Stomach (tissue), 9 donors: Measurements from ENCODE around the gene LEFTY1. TPM values are rescaled to one million over a fixed set of nuclear protein-coding genes. Genes with fewer than 3 reads are reported as not detected.
"Not testable (repeated sequence)": the region's sequence is repeated elsewhere in the genome, so short reads cannot be mapped to it uniquely, and the experiment has no call there.

ENCODE experiments used
- DNase-seq, 2 donors: peaks; one replicate each; pipeline versions ENCODE4 v3.0.0 to v3.0.0-alpha.2; 2013 to 2019
- H3K27ac ChIP-seq, 5 donors: fragments of 200-600 bp in 4 of 5; sonication (generic) in 4 of 5; one replicate each; pipeline ENCODE4 v1.5.1; 2013 to 2019; ENCODE audit warnings: mild to moderate bottlenecking in 1 of 5, moderate library complexity in 1 of 5
- H3K27me3 ChIP-seq, 3 donors: fragments of 200-600 bp; sonication (generic); one replicate each; pipeline ENCODE4 v1.5.1; 2017 to 2019; ENCODE audit warnings: mixed run types in 1 of 3
- H3K36me3 ChIP-seq, 4 donors: fragments of 200-600 bp; sonication (generic); 1 replicate in 3 of 4; 2 replicates in 1 of 4; pipeline ENCODE4 v1.5.1; 2016 to 2019
- H3K4me1 ChIP-seq, 4 donors: fragments of 200-600 bp; sonication (generic); one replicate each; pipeline ENCODE4 v1.5.1; 2016 to 2019
- H3K4me3 ChIP-seq, 4 donors: fragments of 200-600 bp; sonication (generic) in 3 of 4; one replicate each; pipeline ENCODE4 v1.5.1; 2016 to 2019; ENCODE audit warnings: mild to moderate bottlenecking in 1 of 4
- H3K9me3 ChIP-seq, 4 donors: fragments of 200-600 bp; sonication (generic); one replicate each; pipeline ENCODE4 v1.5.1; 2016 to 2019
- CTCF ChIP-seq, 7 experiments: fragments of 450-650 bp in 4 of 7; fragments of 200-600 bp in 3 of 7; sonication (generic) in 3 of 7; IDR thresholded peaks; one replicate each; pipeline ENCODE4 v1.5.1; 2016 to 2019; ENCODE audit warnings: antibody characterized with exemption in 7 of 7, control low read depth in 2 of 7, mild to moderate bottlenecking in 1 of 7
- EP300 ChIP-seq: sonication (generic); formaldehyde crosslinking; IDR thresholded peaks from one replicate; pipeline ENCODE4 v1.6.1; 2017; ENCODE audit warnings: antibody characterized with exemption
- POLR2A ChIP-seq, 4 donors: fragments of 450-650 bp; IDR thresholded peaks; one replicate each; pipeline ENCODE4 v1.6.1; 2016; ENCODE audit warnings: antibody characterized with exemption in 4 of 4, control low read depth in 2 of 4, mild to moderate bottlenecking in 1 of 4, moderate library complexity in 1 of 4
- POLR2AphosphoS5 ChIP-seq, 3 donors: sonication (generic); formaldehyde crosslinking; IDR thresholded peaks; one replicate each; pipeline ENCODE4 v1.6.1; 2016; ENCODE audit warnings: antibody characterized with exemption in 3 of 3
- WGBS, 5 donors: extraction: QIAGEN DNeasy Blood & Tissue Kit in 3 of 5; methylation state at CpG; one replicate each; pipeline versions ENCODE4 v1.1.5 to v1.1.7; 2013 to 2018; 5-methylcytosine and 5-hydroxymethylcytosine counted together
- intact Hi-C: fragments of 100-400 bp; cut with DNase I; formaldehyde crosslinking; loops from one replicate; pipeline ENCODE4 v1.15.1; 2023; ENCODE audit warnings: low total_unique reads
- polyA plus RNA-seq, 3 donors: library from polyadenylated mRNA; stranded (reverse); fragments of 200-250 nt; gene quantifications; one replicate each; pipeline ENCODE4 v1.2.3, GENCODE V29; 2013
- small RNA-seq, 4 donors: library from RNA; depleted of rRNA; stranded (forward); fragments of <200 nt; gene quantifications; one replicate each; pipeline ENCODE3, GENCODE V24; 2016
- total RNA-seq, 5 donors: library from RNA; depleted of rRNA; stranded (reverse); fragments of >200 nt; gene quantifications; one replicate each; pipeline versions ENCODE4 v1.1.0 to v1.2.3, GENCODE V29; 2014 to 2016
- donor health status: healthy with polysubstance abuse.
- donor health status: Bipolar disorder and iron deficiency.
- donor health status: healthy.

The LEFTY1 gene
- total and polyA plus RNA-seq, 8 donors, result 0.37 to 499 (median 0.61) TPM; not detected in 3

GRCh38 chr1:225840223-225840610 lies 48.7 kb downstream of the LEFTY1 start:
- intact Hi-C loops, result no loop called here
- Histone ChIP-seq H3K4me3 (no peak overlapping the region), H3K9me3 (no peaks in the 10 kb centered on the region), H3K4me1 (peaks cover under 1 to 16% (median 5%) of the 10 kb centered on the region in 4 donors), H3K36me3 (peaks cover 35 to 82% (median 74%) of the 10 kb centered on the region in 4 donors), H3K27me3 (no peaks in the 10 kb centered on the region), H3K27ac (peak overlapping the region in 1 of 5 donors; percentile 20)
- WGBS, 5 donors, result 78 to 91% (median 89%) methylated on average over 1 of the region's 1 CpG
- no peak for TF ChIP-seq POLR2A (IDR thresholded peaks at IDR 0.05)
- TF ChIP-seq POLR2AphosphoS5 (IDR thresholded peaks at IDR 0.05), result no peak
- TF ChIP-seq CTCF (IDR thresholded peaks at IDR 0.05), result no peak
- no peak for TF ChIP-seq EP300
- no peak for DNase-seq

GRCh38 chr1:225838793-225839192 lies 50.2 kb downstream of the LEFTY1 start:
- no peak for TF ChIP-seq EP300
- TF ChIP-seq POLR2AphosphoS5 (IDR thresholded peaks at IDR 0.05), result no peak
- TF ChIP-seq POLR2A (IDR thresholded peaks at IDR 0.05), result no peak
- TF ChIP-seq CTCF (IDR thresholded peaks at IDR 0.05), result no peak
- WGBS, 5 donors, result 75 to 92% (median 86%) methylated on average over 11 to 14 of the region's 14 CpGs
- Histone ChIP-seq H3K4me1 (peaks cover 4 to 26% (median 5%) of the 10 kb centered on the region in 4 donors), H3K36me3 (peaks cover 23 to 68% (median 61%) of the 10 kb centered on the region in 4 donors), H3K27ac (peak overlapping the region in 1 of 5 donors; percentile 20), H3K4me3 (no peak overlapping the region), H3K27me3 (no peaks in the 10 kb centered on the region), H3K9me3 (no peaks in the 10 kb centered on the region)
- intact Hi-C loops, result no loop called here
- no peak for DNase-seq

- H3K27ac ChIP-seq, result peak overlapping the region in 3 of 5 donors; percentile 1 to 40 (median 26)
- peaks cover 4 to 28% (median 5%) of the 10 kb centered on the region in 4 donors for H3K4me1 ChIP-seq
- H3K27me3 ChIP-seq, intact Hi-C loops, H3K4me3 ChIP-seq, DNase-seq, H3K9me3 ChIP-seq: not testable (repeated sequence)
- 88 to 95% (median 93%) methylated on average over 4 of the region's 4 CpGs for WGBS, 5 donors
- H3K36me3 ChIP-seq, result peaks cover 30 to 70% (median 63%) of the 10 kb centered on the region in 4 donors
Measured at GRCh38 chr1:225836296-225836695, 52.6 kb downstream of the LEFTY1 start.

Small RNAs within 50 kb of the gene (small RNA-seq; reads per million reads assigned to genes)
- 0 reads per million in 4 donors for gene AL117348.1

Other genes with a start within 250 kb of the LEFTY1 start
- gene ENAH, start 236.0 kb downstream of the LEFTY1 start, total RNA-seq, result 100 to 1,000 TPM in 4 of 5 donors, 10 to 100 TPM in 1; 70.1 to 186 (median 154) TPM
- 10 to 100 TPM in 2 of 3 donors, 1 to 10 TPM in 1; 8.5 to 40.9 (median 38.5) TPM for gene ENAH, start 236.0 kb downstream of the LEFTY1 start, polyA plus RNA-seq
- gene SRP9, start 111.3 kb downstream of the LEFTY1 start, total RNA-seq, result 100 to 1,000 TPM in 4 of 5 donors, 10 to 100 TPM in 1; 68.9 to 269 (median 130) TPM
- 100 to 1,000 TPM; 169 to 289 (median 267) TPM for gene SRP9, start 111.3 kb downstream of the LEFTY1 start, polyA plus RNA-seq
- gene EPHX1, start 79.0 kb downstream of the LEFTY1 start, total RNA-seq, result 10 to 100 TPM; 13.0 to 94.6 (median 42.6) TPM
- 10 to 100 TPM; 19.9 to 69.6 (median 26.1) TPM for gene EPHX1, start 79.0 kb downstream of the LEFTY1 start, polyA plus RNA-seq
- 100 to 1,000 TPM in 3 of 5 donors, 10 to 100 TPM in 2; 82.6 to 208 (median 101) TPM for gene TMEM63A, start 6.8 kb downstream of the LEFTY1 start, total RNA-seq
- 10 to 100 TPM in 2 of 3 donors, 1 to 10 TPM in 1; 5.3 to 25.7 (median 22.8) TPM for gene TMEM63A, start 6.8 kb downstream of the LEFTY1 start, polyA plus RNA-seq
- gene PYCR2, start 35.1 kb upstream of the LEFTY1 start, total RNA-seq, result 10 to 100 TPM; 20.1 to 42.9 (median 21.8) TPM
- gene PYCR2, start 35.1 kb upstream of the LEFTY1 start, polyA plus RNA-seq, result 10 to 100 TPM; 39.0 to 59.4 (median 39.9) TPM
- 100 to 1,000 TPM in 1 of 5 donors, under 1 TPM in 1, not detected in 3; 0.18 to 138 TPM for gene LEFTY2, start 52.1 kb upstream of the LEFTY1 start, total RNA-seq
- gene LEFTY2, start 52.1 kb upstream of the LEFTY1 start, polyA plus RNA-seq, result under 1 TPM in 1 of 3 donors, not detected in 2; 0.13 TPM
- gene SDE2, start 110.2 kb upstream of the LEFTY1 start, total RNA-seq, result 10 to 100 TPM in 2 of 5 donors, 1 to 10 TPM in 3; 4.0 to 40.2 (median 9.0) TPM
- 1 to 10 TPM; 4.9 to 7.6 (median 7.6) TPM for gene SDE2, start 110.2 kb upstream of the LEFTY1 start, polyA plus RNA-seq
- 100 to 1,000 TPM in 3 of 5 donors, 10 to 100 TPM in 2; 30.7 to 541 (median 237) TPM for gene H3-3A, start 173.6 kb upstream of the LEFTY1 start, total RNA-seq
- gene H3-3A, start 173.6 kb upstream of the LEFTY1 start, polyA plus RNA-seq, result 100 to 1,000 TPM; 754 to 995 (median 822) TPM